BE2C (cell line): ENCODE data around the gene FOXO3.

Source experiments
- DNase-seq: peaks from one replicate; pipeline ENCODE4 v3.0.0-alpha.2; 2020
- H3K27me3 ChIP-seq: fragments of 250-450 bp; sonication (Bioruptor Pico); 2 replicates; pipeline ENCODE4 v1.5.1; 2020; ENCODE audit warnings: mild to moderate bottlenecking
- H3K36me3 ChIP-seq: fragments of 250-450 bp; sonication (Bioruptor Pico); 2 replicates; pipeline ENCODE4 v1.5.1; 2020; ENCODE audit warnings: mild to moderate bottlenecking
- H3K4me1 ChIP-seq: fragments of 250-450 bp; sonication (Bioruptor Pico); 2 replicates; pipeline ENCODE4 v1.5.1; 2020
- H3K4me3 ChIP-seq: 2 replicates; pipeline ENCODE4 v1.5.1; 2011; ENCODE audit warnings: low read depth, low read length
- H3K9me3 ChIP-seq: fragments of 250-450 bp; sonication (Bioruptor Pico); 2 replicates; pipeline ENCODE4 v1.5.1; 2020
- CTCF ChIP-seq: IDR thresholded peaks from 2 replicates; pipeline ENCODE4 v1.5.1; 2012; ENCODE audit warnings: mild to moderate bottlenecking, low read depth, low read length

The FOXO3 gene

GRCh38 chr6:108578595-108579327 lies 18.0 kb downstream of the FOXO3 start:
- Histone ChIP-seq H3K4me3 (no peak overlapping the region), H3K27me3 (no peaks in the 10 kb centered on the region), H3K4me1 (peaks cover 59% of the 10 kb centered on the region), H3K9me3 (no peaks in the 10 kb centered on the region), H3K36me3 (0 out of 2 replicates have a peak, but pooled peaks cover 3% of the 10 kb centered on the region)
- TF ChIP-seq CTCF, result no peak
- no peak for DNase-seq

- Histone ChIP-seq H3K36me3 (0 out of 2 replicates have a peak, but pooled peaks cover 3% of the 10 kb centered on the region), H3K27me3 (no peaks in the 10 kb centered on the region), H3K9me3 (no peaks in the 10 kb centered on the region), H3K4me1 (peaks cover 56% of the 10 kb centered on the region), H3K4me3 (no peak overlapping the region)
- TF ChIP-seq CTCF, result no peak
- no peak for DNase-seq
These were observed 18.6 kb downstream of the FOXO3 start for GRCh38 chr6:108579328-108579721.

GRCh38 chr6:108580646-108581045 lies 19.9 kb downstream of the FOXO3 start:
- no peak for TF ChIP-seq CTCF
- no peaks in the 10 kb centered on the region for H3K9me3 ChIP-seq
- H3K4me3 ChIP-seq, result no peak overlapping the region
- 0 out of 2 replicates have a peak, but pooled peaks cover 3% of the 10 kb centered on the region for H3K36me3 ChIP-seq
- no peaks in the 10 kb centered on the region for H3K27me3 ChIP-seq
- DNase-seq, result no peak
- peaks cover 44% of the 10 kb centered on the region for H3K4me1 ChIP-seq

GRCh38 chr6:108581237-108581931 lies 20.7 kb downstream of the FOXO3 start:
- DNase-seq, result peak; percentile 68
- no peaks in the 10 kb centered on the region for H3K9me3 ChIP-seq
- 0 out of 2 replicates have a peak, but pooled peaks cover 3% of the 10 kb centered on the region for H3K36me3 ChIP-seq
- no peak for TF ChIP-seq CTCF
- H3K4me3 ChIP-seq, result no peak overlapping the region
- H3K4me1 ChIP-seq, result peaks cover 36% of the 10 kb centered on the region
- H3K27me3 ChIP-seq, result no peaks in the 10 kb centered on the region

- Histone ChIP-seq H3K9me3 (no peaks in the 10 kb centered on the region), H3K4me3 (no peak overlapping the region), H3K36me3 (0 out of 2 replicates have a peak, but pooled peaks cover 3% of the 10 kb centered on the region), H3K27me3 (no peaks in the 10 kb centered on the region), H3K4me1 (peaks cover 32% of the 10 kb centered on the region)
- no peak for TF ChIP-seq CTCF
- DNase-seq, result no peak
These were observed 21.3 kb downstream of the FOXO3 start for GRCh38 chr6:108581932-108582475.
